Neuronal stem cell (in vitro differentiated cells): ENCODE data around the gene KIAA1549.

Source experiments
- DNase-seq: peaks from one replicate; pipeline ENCODE4 v3.0.0-alpha.2; 2013; ENCODE audit warnings: low spot score
- H2AFZ ChIP-seq: one replicate; pipeline ENCODE4 v1.6.1; 2013; ENCODE audit warnings: mild to moderate bottlenecking, low read length, inconsistent platforms
- H2AK5ac ChIP-seq: 2 replicates; pipeline ENCODE4 v1.6.1; 2013; ENCODE audit warnings: low read depth, mild to moderate bottlenecking, inconsistent platforms, low read length, moderate library complexity, mixed read lengths
- H2BK120ac ChIP-seq: 2 replicates; pipeline ENCODE4 v1.6.1; 2013; ENCODE audit warnings: low read depth, mild to moderate bottlenecking, inconsistent platforms, low read length, moderate library complexity, mixed read lengths
- H2BK12ac ChIP-seq: one replicate; pipeline ENCODE4 v1.6.1; 2013; ENCODE audit warnings: low read length, inconsistent platforms
- H2BK15ac ChIP-seq: 2 replicates; pipeline ENCODE4 v1.6.1; 2013; ENCODE audit warnings: mild to moderate bottlenecking, low read length, inconsistent platforms, mixed read lengths
- H2BK5ac ChIP-seq: one replicate; pipeline ENCODE4 v1.6.1; 2013; ENCODE audit warnings: inconsistent platforms, mild to moderate bottlenecking, low read length, moderate library complexity
- H3K14ac ChIP-seq: one replicate; pipeline ENCODE4 v1.6.1; 2013; ENCODE audit warnings: low read length, inconsistent platforms
- H3K18ac ChIP-seq: 2 replicates; pipeline ENCODE4 v1.6.1; 2013; ENCODE audit warnings: low read length, inconsistent platforms
- H3K23ac ChIP-seq: 2 replicates; pipeline ENCODE4 v1.6.1; 2013; ENCODE audit warnings: low read depth, mild to moderate bottlenecking, mixed read lengths, low read length, inconsistent platforms; ENCODE audit not compliant: poor library complexity
- H3K27ac ChIP-seq: replicated peaks from 3 replicates; pipeline ENCODE4 v1.5.1; 2013; ENCODE audit warnings: low read length, inconsistent platforms
- H3K27me3 ChIP-seq, 3 experiments: 2 replicates each; pipeline ENCODE4 v1.6.1; 2013; ENCODE audit warnings: low read length in 3 of 3, mild to moderate bottlenecking in 2 of 3, inconsistent platforms in 1 of 3, low read depth in 1 of 3, mixed read lengths in 1 of 3, moderate library complexity in 1 of 3; ENCODE audit not compliant: control insufficient read depth in 3 of 3, insufficient read depth in 3 of 3
- H3K36me3 ChIP-seq, 2 donors: replicated peaks in 1 of 2; 2 replicates each; pipeline ENCODE4 v1.6.1; 2013; ENCODE audit warnings: low read length in 2 of 2; ENCODE audit not compliant: control insufficient read depth in 2 of 2, insufficient read depth in 2 of 2
- H3K4ac ChIP-seq: 2 replicates; pipeline ENCODE4 v1.6.1; 2013; ENCODE audit warnings: inconsistent platforms, mild to moderate bottlenecking, low read length, moderate library complexity
- H3K4me1 ChIP-seq, 2 donors: 1 replicate in 1 of 2; 2 replicates in 1 of 2; pipeline ENCODE4 v1.6.1; 2013; ENCODE audit warnings: low read length in 2 of 2, low read depth in 1 of 2; ENCODE audit not compliant: control insufficient read depth in 2 of 2, insufficient read depth in 1 of 2
- H3K4me2 ChIP-seq: one replicate; pipeline ENCODE4 v1.6.1; 2013; ENCODE audit warnings: mild to moderate bottlenecking, low read length, inconsistent platforms; ENCODE audit not compliant: insufficient read depth, poor library complexity, severe bottlenecking
- H3K4me3 ChIP-seq, 2 donors: 2 replicates each; pipeline ENCODE4 v1.5.1; 2013; ENCODE audit warnings: low read length in 2 of 2, mild to moderate bottlenecking in 2 of 2, inconsistent platforms in 1 of 2, moderate library complexity in 1 of 2
- H3K79me1 ChIP-seq: one replicate; pipeline ENCODE4 v1.6.1; 2013; ENCODE audit warnings: low read depth, mild to moderate bottlenecking, inconsistent platforms, low read length, moderate library complexity
- H3K9ac ChIP-seq: one replicate; pipeline ENCODE4 v1.6.1; 2013; ENCODE audit warnings: mild to moderate bottlenecking, low read depth, low read length, inconsistent platforms; ENCODE audit not compliant: poor library complexity
- H3K9me3 ChIP-seq, 2 donors: replicated peaks in 1 of 2; 2 replicates each; pipeline versions ENCODE3 to v1.6.1; 2013; ENCODE audit warnings: low read length in 2 of 2, mild to moderate bottlenecking in 2 of 2, inconsistent platforms in 1 of 2, low read depth in 1 of 2, mixed read lengths in 1 of 2, moderate library complexity in 1 of 2; ENCODE audit not compliant: control insufficient read depth in 2 of 2, insufficient read depth in 1 of 2
- H4K8ac ChIP-seq: one replicate; pipeline ENCODE4 v1.6.1; 2013; ENCODE audit warnings: low read depth, mild to moderate bottlenecking, inconsistent platforms, low read length, moderate library complexity
- H4K91ac ChIP-seq: one replicate; pipeline ENCODE4 v1.6.1; 2013; ENCODE audit warnings: low read length, low read depth, mild to moderate bottlenecking, inconsistent platforms; ENCODE audit not compliant: poor library complexity
- WGBS, 2 donors: extraction: QIAGEN DNeasy Blood & Tissue Kit; methylation state at CpG; one replicate each; pipeline ENCODE4 v1.1.7; 2013; ENCODE audit warnings: missing lambda C conversion rate in 2 of 2, mixed read lengths in 1 of 2; ENCODE audit not compliant: insufficient read length in 2 of 2, insufficient replicate concordance in 1 of 2; ENCODE audit errors: extremely low coverage in 2 of 2; 5-methylcytosine and 5-hydroxymethylcytosine counted together

KIAA1549 gene

GRCh38 chr7:138935465-138936011 is 45.7 kb downstream of the KIAA1549 start:
- DNase-seq = no peak
- no CpG with 5 or more reads among the region's 6 CpGs for WGBS, 2 donors
- no peak overlapping the region for H3K27ac ChIP-seq

DNA sequence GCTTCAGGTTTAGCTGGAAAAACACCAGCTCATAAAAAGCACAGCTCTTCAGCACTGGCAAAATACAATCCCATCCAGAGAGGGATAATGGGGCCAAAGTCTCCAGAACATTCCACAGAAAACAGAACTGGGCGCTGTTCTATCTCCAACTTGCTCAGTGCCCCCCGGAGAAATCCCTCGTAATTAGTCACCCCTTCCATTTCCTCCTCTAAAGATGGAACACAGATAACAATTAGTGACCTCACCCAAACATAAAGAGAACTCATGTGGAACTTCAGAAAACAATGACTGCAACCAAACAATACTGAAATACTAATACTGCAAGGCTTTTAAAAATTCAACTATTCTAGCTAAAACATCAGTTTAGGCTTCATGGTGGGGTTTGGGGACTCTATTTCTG is 46.3 kb downstream of the KIAA1549 start:
- no peaks in the 10 kb centered on the region for H3K27me3 ChIP-seq
- H3K23ac ChIP-seq = no peak overlapping the region

More at GRCh38 chr7:138935465-138936011, 45.7 kb downstream of the KIAA1549 start:
- Histone ChIP-seq H3K9me3 (peaks cover 0 to 4% of the 10 kb centered on the region in 2 donors), H3K23ac (no peak overlapping the region), H3K36me3 (peaks cover 0 to 9% of the 10 kb centered on the region in 2 donors), H2BK15ac (no peak overlapping the region), H3K4me3 (no peak overlapping the region), H3K27me3 (no peaks in the 10 kb centered on the region), H3K4ac (no peak overlapping the region), H3K79me1 (peaks cover 1% of the 10 kb centered on the region), H2AFZ (no peak overlapping the region), H2BK12ac (no peak overlapping the region), H4K8ac (no peak overlapping the region), H3K9ac (no peak overlapping the region), H2BK5ac (no peak overlapping the region), H3K14ac (no peak overlapping the region), H3K18ac (no peak overlapping the region), H2BK120ac (no peak overlapping the region), H4K91ac (no peak overlapping the region), H2AK5ac (no peak overlapping the region), H3K4me1 (peaks cover 0 to 13% of the 10 kb centered on the region in 2 donors), H3K4me2 (no peak overlapping the region)

GRCh38 chr7:138934367-138934766 is 46.8 kb downstream of the KIAA1549 start:
- H4K8ac ChIP-seq = no peak overlapping the region
- peaks cover 0 to 17% of the 10 kb centered on the region in 2 donors for H3K36me3 ChIP-seq
- no peak for DNase-seq
- no peak overlapping the region for H3K27ac ChIP-seq
- H2AFZ ChIP-seq = no peak overlapping the region
- no peak overlapping the region for H2AK5ac ChIP-seq
- H3K4me2 ChIP-seq = no peak overlapping the region
- no peak overlapping the region for H3K14ac ChIP-seq
- WGBS, 2 donors = no CpG with 5 or more reads among the region's 8 CpGs
- no peak overlapping the region for H2BK5ac ChIP-seq
- H3K9me3 ChIP-seq = peaks cover 0 to 4% of the 10 kb centered on the region in 2 donors
- H3K4me3 ChIP-seq = no peak overlapping the region
- H2BK120ac ChIP-seq = no peak overlapping the region
- H2BK15ac ChIP-seq = no peak overlapping the region
- H3K27me3 ChIP-seq = no peaks in the 10 kb centered on the region
- H3K23ac ChIP-seq = no peak overlapping the region
- H3K18ac ChIP-seq = no peak overlapping the region
- no peak overlapping the region for H4K91ac ChIP-seq
- no peak overlapping the region for H2BK12ac ChIP-seq
- peaks cover 0 to 13% of the 10 kb centered on the region in 2 donors for H3K4me1 ChIP-seq
- no peak overlapping the region for H3K4ac ChIP-seq
- H3K79me1 ChIP-seq = peaks cover 1% of the 10 kb centered on the region
- no peak overlapping the region for H3K9ac ChIP-seq

More for the DNA sequence above, 46.3 kb downstream of the KIAA1549 start:
- Histone ChIP-seq H2BK5ac (no peak overlapping the region), H3K4ac (no peak overlapping the region), H3K79me1 (peaks cover 1% of the 10 kb centered on the region), H3K4me3 (no peak overlapping the region), H3K14ac (no peak overlapping the region), H4K8ac (no peak overlapping the region), H3K9me3 (peaks cover 0 to 4% of the 10 kb centered on the region in 2 donors), H2BK15ac (no peak overlapping the region), H3K27ac (no peak overlapping the region), H2AFZ (no peak overlapping the region), H3K4me1 (peaks cover 0 to 13% of the 10 kb centered on the region in 2 donors), H2AK5ac (no peak overlapping the region), H4K91ac (no peak overlapping the region), H3K9ac (no peak overlapping the region), H2BK120ac (no peak overlapping the region), H3K18ac (no peak overlapping the region), H3K36me3 (peaks cover 0 to 15% of the 10 kb centered on the region in 2 donors), H3K4me2 (no peak overlapping the region), H2BK12ac (no peak overlapping the region)
- DNase-seq = no peak
- WGBS, 2 donors = no CpG with 5 or more reads among the region's 3 CpGs

GRCh38 chr7:138932870-138933269 is 48.3 kb downstream of the KIAA1549 start:
- peaks cover 0 to 22% of the 10 kb centered on the region in 2 donors for H3K36me3 ChIP-seq
- H2BK15ac ChIP-seq = no peak overlapping the region
- peaks cover 0 to 13% of the 10 kb centered on the region in 2 donors for H3K4me1 ChIP-seq
- no peak overlapping the region for H3K9ac ChIP-seq
- no peak overlapping the region for H4K91ac ChIP-seq
- no peak overlapping the region for H3K4me3 ChIP-seq
- no peak for DNase-seq
- H3K79me1 ChIP-seq = peaks cover 1% of the 10 kb centered on the region
- H2AK5ac ChIP-seq = no peak overlapping the region
- H3K27ac ChIP-seq = no peak overlapping the region
- WGBS, 2 donors = no CpG with 5 or more reads among the region's 12 CpGs
- no peak overlapping the region for H4K8ac ChIP-seq
- no peak overlapping the region for H2BK5ac ChIP-seq
- H2BK120ac ChIP-seq = no peak overlapping the region
- no peak overlapping the region for H3K4ac ChIP-seq
- H3K23ac ChIP-seq = no peak overlapping the region
- H3K14ac ChIP-seq = no peak overlapping the region
- H2AFZ ChIP-seq = no peak overlapping the region
- no peaks in the 10 kb centered on the region for H3K27me3 ChIP-seq
- no peak overlapping the region for H3K4me2 ChIP-seq
- H2BK12ac ChIP-seq = no peak overlapping the region
- H3K9me3 ChIP-seq = peaks cover 0 to 4% of the 10 kb centered on the region in 2 donors
- no peak overlapping the region for H3K18ac ChIP-seq
